Measurements from ENCODE around the gene RCN2.

Gene RCN2

DNA sequence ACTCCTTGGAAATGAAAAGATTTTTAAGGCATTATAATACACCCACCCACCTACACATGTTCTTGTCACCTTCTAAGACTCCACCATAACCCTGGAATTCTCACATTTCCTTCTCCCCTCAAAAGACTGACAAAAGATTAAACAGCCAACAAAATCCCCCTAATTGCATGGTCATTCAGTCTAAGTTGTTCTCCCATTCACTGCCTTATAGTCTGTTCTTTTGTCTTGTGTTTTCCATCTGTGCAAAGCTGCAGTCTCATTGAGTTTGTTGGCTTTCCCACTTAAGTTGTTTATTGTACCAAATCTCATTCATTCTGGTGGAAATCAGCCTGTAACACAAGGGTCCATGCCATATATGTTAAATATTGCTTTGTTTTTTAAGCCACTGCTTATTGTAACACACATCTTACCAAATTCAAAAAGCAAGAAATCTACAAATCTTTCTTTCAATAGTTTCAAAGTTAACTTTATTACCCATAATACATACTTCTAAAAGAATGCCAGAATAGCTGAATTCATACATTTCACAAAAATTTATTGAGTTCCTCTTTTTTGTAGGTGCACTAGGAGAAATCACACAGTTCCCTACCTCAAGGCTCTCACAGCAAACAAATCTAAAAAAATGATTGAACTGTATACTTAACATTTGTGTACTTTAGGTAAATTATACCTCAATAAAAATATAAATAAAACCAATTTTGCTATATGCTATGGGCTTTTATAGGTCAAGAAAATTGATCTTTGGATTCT lies 2.4 kb upstream of the RCN2 start:
- Histone ChIP-seq H3K4me3 (no peak overlapping the region), H3K9ac (no peak overlapping the region), H3K27me3 (no peaks in the 10 kb centered on the region), H3K36me3 (peaks cover 3 to 15% (median 13%) of the 10 kb centered on the region in 11 experiments; a peak in 15 of 22 replicates), H4K20me1 (peaks cover 0 to 4% (median 0%) of the 10 kb centered on the region in 11 experiments; a peak in 1 of 22 replicates), H3K27ac (no peak overlapping the region), H3K4me2 (no peak overlapping the region), H3K9me3 (replicated peaks in 1 of 11) (no peaks in the 10 kb centered on the region), H3K4me1 (peaks cover 18 to 27% (median 23%) of the 10 kb centered on the region in 10 experiments)
- TF ChIP-seq Cebpa-rat (IDR thresholded peaks at IDR 0.05): no peak

DNA sequence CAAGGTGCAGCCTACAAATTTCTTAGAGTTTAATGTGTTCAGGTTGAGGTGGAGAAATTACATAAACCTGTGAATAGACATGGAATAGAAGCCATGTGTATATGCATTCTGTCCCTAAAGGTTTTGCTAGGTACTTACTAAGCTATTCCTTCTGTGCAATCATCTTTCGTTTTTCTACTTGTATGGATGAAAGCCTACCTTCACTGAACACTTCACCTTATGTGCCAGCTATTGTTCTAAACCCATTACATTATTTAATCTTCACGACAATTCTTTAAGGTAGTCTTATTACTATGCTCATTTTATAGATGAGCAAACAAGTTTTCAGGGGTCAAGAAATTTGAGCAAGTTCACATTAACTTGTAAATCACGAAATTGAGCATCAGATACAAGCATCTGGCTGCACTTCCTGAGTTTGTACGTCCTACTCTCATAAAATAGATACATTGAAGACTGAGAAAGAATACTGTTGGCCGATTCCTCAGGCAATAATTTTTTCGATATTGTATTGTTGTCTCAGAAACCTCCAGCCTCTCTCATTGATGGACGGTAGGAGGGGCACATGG lies 635 bp upstream of the RCN2 start:
- peaks cover 10 to 32% (median 15%) of the 10 kb centered on the region in 11 experiments; a peak in 16 of 22 replicates for H3K36me3 ChIP-seq
- peaks cover 0 to 13% (median 7%) of the 10 kb centered on the region in 11 experiments; a peak in 8 of 22 replicates for H4K20me1 ChIP-seq
- peaks cover 34 to 45% (median 39%) of the 10 kb centered on the region in 10 experiments for H3K4me1 ChIP-seq
- H3K27ac ChIP-seq: peak overlapping the region in 9 of 11 experiments; percentile 26 to 89 (median 84); a peak in 18 of 22 replicates
- no peak for TF ChIP-seq Cebpa-rat (IDR thresholded peaks at IDR 0.05)
- H3K27me3 ChIP-seq: no peaks in the 10 kb centered on the region
- H3K9me3 ChIP-seq (replicated peaks in 1 of 11): no peaks in the 10 kb centered on the region
- peak overlapping the region; percentile 85 to 97 (median 94) for H3K4me3 ChIP-seq
- H3K4me2 ChIP-seq: peak overlapping the region; percentile 73 to 85 (median 79)
- peak overlapping the region; percentile 60 to 96 (median 91); a peak in 21 of 22 replicates for H3K9ac ChIP-seq

DNA sequence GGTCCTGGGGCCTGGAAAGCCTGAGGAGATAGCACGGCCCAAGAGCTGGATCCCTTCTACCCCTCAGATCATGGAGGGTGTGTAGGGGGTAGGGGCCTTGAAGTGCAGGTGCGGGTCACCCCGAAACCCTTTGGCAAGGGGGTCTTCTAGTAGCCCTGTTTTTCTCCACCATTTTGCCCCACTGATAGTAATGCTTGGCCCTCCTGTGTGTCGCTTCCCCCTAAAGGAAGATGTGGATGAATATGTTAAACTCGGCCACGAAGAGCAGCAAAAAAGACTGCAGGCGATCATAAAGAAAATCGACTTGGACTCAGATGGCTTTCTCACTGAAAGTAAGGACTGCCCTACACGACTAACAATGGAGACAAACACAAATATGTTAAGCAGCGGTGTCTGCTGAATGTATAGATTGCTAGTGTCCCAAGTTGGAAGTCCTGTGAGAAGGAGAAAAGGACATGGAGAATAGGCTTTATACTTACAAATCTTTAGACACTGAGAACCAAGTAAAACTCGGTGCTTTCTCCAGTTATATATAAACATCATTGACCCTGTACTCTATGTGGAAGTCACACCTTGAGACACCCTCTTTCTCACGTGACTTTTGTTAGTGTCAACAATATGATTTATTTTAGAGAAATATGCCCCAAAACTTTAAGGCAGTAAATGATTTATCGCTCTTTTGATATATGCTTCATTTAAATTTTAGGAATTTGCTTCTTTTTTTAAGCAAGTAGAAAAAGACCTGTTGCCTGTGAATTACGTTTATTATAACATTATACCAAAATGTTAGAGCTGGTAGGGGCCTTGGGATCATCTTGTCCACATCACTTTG lies 802 bp downstream of the RCN2 start:
- peaks cover 0 to 13% (median 10%) of the 10 kb centered on the region in 11 experiments; a peak in 8 of 22 replicates for H4K20me1 ChIP-seq
- H3K27ac ChIP-seq: peak overlapping the region; percentile 47 to 89 (median 87); a peak in 21 of 22 replicates
- H3K4me3 ChIP-seq: peak overlapping the region; percentile 85 to 97 (median 94)
- TF ChIP-seq Cebpa-rat (IDR thresholded peaks at IDR 0.05): no peak
- no peaks in the 10 kb centered on the region for H3K9me3 ChIP-seq (replicated peaks in 1 of 11)
- no peaks in the 10 kb centered on the region for H3K27me3 ChIP-seq
- peak overlapping the region; percentile 88 to 96 (median 91) for H3K9ac ChIP-seq
- peaks cover 34 to 52% (median 42%) of the 10 kb centered on the region in 10 experiments for H3K4me1 ChIP-seq
- H3K36me3 ChIP-seq: peaks cover 20 to 46% (median 27%) of the 10 kb centered on the region in 11 experiments; a peak in 21 of 22 replicates
- H3K4me2 ChIP-seq: peak overlapping the region; percentile 73 to 91 (median 83)

- H3K36me3 ChIP-seq: peaks cover 27 to 64% (median 40%) of the 10 kb centered on the region in 11 experiments
These were observed 4.1 kb downstream of the RCN2 start for GRCh38 chr15:76935620-76936019.

GRCh38 chr15:76936671-76937070 lies 5.1 kb downstream of the RCN2 start:
- Histone ChIP-seq H3K27ac (no peak overlapping the region), H3K27me3 (no peaks in the 10 kb centered on the region), H3K4me1 (peaks cover 35 to 55% (median 38%) of the 10 kb centered on the region in 10 experiments), H3K9ac (no peak overlapping the region), H3K36me3 (peaks cover 27 to 64% (median 40%) of the 10 kb centered on the region in 11 experiments), H3K4me3 (no peak overlapping the region), H3K4me2 (no peak overlapping the region; a peak in 1 of 22 replicates), H3K9me3 (replicated peaks in 1 of 11) (no peaks in the 10 kb centered on the region), H4K20me1 (peaks cover 0 to 15% (median 10%) of the 10 kb centered on the region in 11 experiments; a peak in 10 of 22 replicates)
- TF ChIP-seq Cebpa-rat (IDR thresholded peaks at IDR 0.05): no peak

More at GRCh38 chr15:76935620-76936019, 4.1 kb downstream of the RCN2 start:
- no peak overlapping the region for H3K27ac ChIP-seq
- no peak overlapping the region; a peak in 1 of 22 replicates for H3K9ac ChIP-seq
- H3K4me2 ChIP-seq: peak overlapping the region; percentile 43 to 85 (median 77); a peak in 20 of 22 replicates
- 0 out of 20 replicates have a peak overlapping the region, but pooled peaks of 1 of the 10 experiments have one; percentile 20 for H3K4me3 ChIP-seq
- TF ChIP-seq Cebpa-rat (IDR thresholded peaks at IDR 0.05): no peak
- H3K27me3 ChIP-seq: no peaks in the 10 kb centered on the region
- H4K20me1 ChIP-seq: peaks cover 0 to 15% (median 10%) of the 10 kb centered on the region in 11 experiments; a peak in 10 of 22 replicates
- peaks cover 35 to 59% (median 43%) of the 10 kb centered on the region in 10 experiments for H3K4me1 ChIP-seq
- no peaks in the 10 kb centered on the region for H3K9me3 ChIP-seq (replicated peaks in 1 of 11)

- H3K36me3 ChIP-seq: peaks cover 28 to 71% (median 41%) of the 10 kb centered on the region in 11 experiments
- peaks cover 21 to 39% (median 23%) of the 10 kb centered on the region in 10 experiments for H3K4me1 ChIP-seq
- H4K20me1 ChIP-seq: peaks cover 0 to 15% (median 10%) of the 10 kb centered on the region in 11 experiments; a peak in 10 of 22 replicates
- H3K4me2 ChIP-seq: no peak overlapping the region
- no peaks in the 10 kb centered on the region for H3K9me3 ChIP-seq (replicated peaks in 1 of 11)
- H3K9ac ChIP-seq: no peak overlapping the region
- H3K27ac ChIP-seq: no peak overlapping the region
- no peak overlapping the region for H3K4me3 ChIP-seq
- TF ChIP-seq Cebpa-rat (IDR thresholded peaks at IDR 0.05): no peak
- H3K27me3 ChIP-seq: no peaks in the 10 kb centered on the region
These were observed 7.2 kb downstream of the RCN2 start for GRCh38 chr15:76938752-76939151.

- H3K4me1 ChIP-seq: peaks cover 13 to 30% (median 16%) of the 10 kb centered on the region in 10 experiments
- no peak overlapping the region for H3K27ac ChIP-seq
These were observed 8.2 kb downstream of the RCN2 start for GRCh38 chr15:76939715-76940114.

GRCh38 chr15:76941636-76942035 lies 10.1 kb downstream of the RCN2 start:
- Histone ChIP-seq H3K9ac (0 out of 22 replicates have a peak overlapping the region, but pooled peaks of 1 of the 11 experiments have one; percentile 19), H3K36me3 (peaks cover 34 to 71% (median 57%) of the 10 kb centered on the region in 11 experiments), H3K27ac (no peak overlapping the region)

More at GRCh38 chr15:76939715-76940114, 8.2 kb downstream of the RCN2 start:
- H3K4me2 ChIP-seq: peak overlapping the region in 1 of 11 experiments; percentile 3; a peak in 1 of 22 replicates
- no peak for TF ChIP-seq Cebpa-rat (IDR thresholded peaks at IDR 0.05)
- peaks cover 0 to 15% (median 8%) of the 10 kb centered on the region in 11 experiments; a peak in 10 of 22 replicates for H4K20me1 ChIP-seq
- no peaks in the 10 kb centered on the region for H3K27me3 ChIP-seq
- peaks cover 36 to 71% (median 46%) of the 10 kb centered on the region in 11 experiments for H3K36me3 ChIP-seq
- no peak overlapping the region for H3K9ac ChIP-seq
- H3K9me3 ChIP-seq (replicated peaks in 1 of 11): peaks cover 0 to 5% (median 0%) of the 10 kb centered on the region in 11 experiments; a peak in 1 of 22 replicates
- no peak overlapping the region for H3K4me3 ChIP-seq

More at GRCh38 chr15:76941636-76942035, 10.1 kb downstream of the RCN2 start:
- Histone ChIP-seq H3K4me2 (no peak overlapping the region), H3K27me3 (no peaks in the 10 kb centered on the region), H4K20me1 (peaks cover 0 to 11% (median 0%) of the 10 kb centered on the region in 11 experiments; a peak in 3 of 22 replicates), H3K4me1 (peaks cover 0 to 19% (median 2%) of the 10 kb centered on the region in 10 experiments; a peak in 7 of 20 replicates), H3K9me3 (replicated peaks in 1 of 11) (peaks cover 0 to 5% (median 0%) of the 10 kb centered on the region in 11 experiments; a peak in 1 of 22 replicates), H3K4me3 (no peak overlapping the region)
- no peak for TF ChIP-seq Cebpa-rat (IDR thresholded peaks at IDR 0.05)
